WTC11 (cell line): ENCODE results near the gene CNOT1.

ENCODE experiments used
- ARID4B ChIP-seq: sonication (generic); formaldehyde crosslinking; IDR thresholded peaks from 2 replicates; pipeline ENCODE4 v1.8.0; 2023; ENCODE audit warnings: missing genetic modification reagents, mild to moderate bottlenecking, borderline replicate concordance
- ATF6 ChIP-seq: sonication (generic); formaldehyde crosslinking; IDR thresholded peaks from 2 replicates; pipeline ENCODE4 v1.8.1; 2023; ENCODE audit warnings: mild to moderate bottlenecking, missing genetic modification reagents
- CREM ChIP-seq: sonication (generic); formaldehyde crosslinking; IDR thresholded peaks from 2 replicates; pipeline ENCODE4 v1.8.1; 2022; ENCODE audit warnings: mild to moderate bottlenecking, missing genetic modification reagents, moderate library complexity
- CTCF ChIP-seq: fragments of 200-600 bp; IDR thresholded peaks from 2 replicates; pipeline ENCODE4 v1.8.0; 2022; ENCODE audit warnings: antibody characterized with exemption
- ETV6 ChIP-seq: sonication (generic); formaldehyde crosslinking; IDR thresholded peaks from 2 replicates; pipeline ENCODE4 v1.8.1; 2022; ENCODE audit warnings: mild to moderate bottlenecking, missing genetic modification reagents
- FOXP1 ChIP-seq: sonication (generic); formaldehyde crosslinking; IDR thresholded peaks from 2 replicates; pipeline ENCODE4 v1.8.0; 2022; ENCODE audit warnings: missing genetic modification reagents, mild to moderate bottlenecking, moderate library complexity, borderline replicate concordance
- KAT7 ChIP-seq: sonication (generic); formaldehyde crosslinking; IDR thresholded peaks from 2 replicates; pipeline ENCODE4 v1.8.1; 2023; ENCODE audit warnings: missing genetic modification reagents, mild to moderate bottlenecking, borderline replicate concordance
- NR3C1 ChIP-seq: sonication (generic); formaldehyde crosslinking; conservative IDR thresholded peaks from 2 replicates; pipeline ENCODE4 v1.8.1; 2023; ENCODE audit warnings: low read depth, mild to moderate bottlenecking, missing genetic modification reagents

DNA sequence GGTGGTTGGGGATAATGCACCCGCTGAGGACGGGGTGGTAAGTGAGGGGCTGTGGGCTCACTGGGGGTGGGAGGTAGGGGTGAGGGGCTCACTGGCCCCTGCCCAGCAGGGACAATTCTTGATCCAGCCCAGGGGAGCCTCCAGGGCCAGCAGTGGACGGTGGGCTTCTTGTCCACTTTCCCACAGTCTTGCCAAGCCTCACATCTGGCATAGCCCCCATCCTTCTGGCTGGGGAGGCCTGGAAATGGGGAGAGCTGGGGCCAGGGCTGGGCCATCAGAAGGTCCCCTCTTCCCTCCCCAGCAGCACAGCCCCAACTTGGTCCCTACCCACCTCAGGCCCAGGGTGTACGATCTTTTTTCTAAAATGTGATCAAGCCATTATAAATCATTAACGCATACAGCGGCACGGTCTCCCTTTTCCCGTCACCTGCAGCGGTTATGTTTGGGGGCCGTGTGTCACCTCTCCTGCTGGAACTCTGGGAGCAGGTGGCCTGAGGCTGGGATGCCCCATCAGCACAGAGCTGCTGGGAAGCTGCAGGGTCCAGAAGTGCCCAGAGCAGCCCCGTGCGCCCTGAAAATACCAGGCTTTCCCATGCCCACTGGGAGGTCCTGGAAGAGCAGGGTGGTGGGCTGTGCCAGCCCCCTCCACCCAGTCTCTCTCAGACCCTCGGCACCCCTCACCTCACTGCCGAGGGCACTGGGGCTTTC is 121.5 kb downstream of the CNOT1 start:
- no peak for TF ChIP-seq ARID4B (CRISPR knock-in tag)
- TF ChIP-seq FOXP1 (CRISPR knock-in tag) = no peak
- TF ChIP-seq CTCF = no peak
- no peak for TF ChIP-seq ATF6
- TF ChIP-seq NR3C1 = no peak
- no peak for TF ChIP-seq KAT7 (CRISPR knock-in tag)
- TF ChIP-seq CREM (CRISPR knock-in tag) = no peak
- TF ChIP-seq ETV6 = no peak
